GM19468 (cell line): ENCODE data around the gene COL4A2.
"Not testable (repeated sequence)": the region's sequence is repeated elsewhere in the genome, so short reads cannot be mapped to it uniquely, and the experiment has no call there.

ENCODE experiments used
- ATAC-seq: cut with Tn5 transposase; IDR thresholded peaks from one replicate; pipeline ENCODE4 v1.9.1; 2021; ENCODE audit warnings: mild to moderate bottlenecking, moderate library complexity, moderate number of reproducible peaks; ENCODE audit not compliant: unreplicated experiment; ENCODE audit errors: extremely low read depth

Gene COL4A2

GRCh38 chr13:110317496-110318195 lies 10.6 kb downstream of the COL4A2 start:
- ATAC-seq, result no peak

GRCh38 chr13:110318920-110319319 lies 11.8 kb downstream of the COL4A2 start:
- no peak for ATAC-seq

GRCh38 chr13:110319397-110319773 lies 12.3 kb downstream of the COL4A2 start:
- no peak for ATAC-seq

GRCh38 chr13:110319774-110320509 lies 12.9 kb downstream of the COL4A2 start:
- no peak for ATAC-seq

- no peak for ATAC-seq
Observed at GRCh38 chr13:110320645-110321044, 13.6 kb downstream of the COL4A2 start.

GRCh38 chr13:110321573-110321972 lies 14.5 kb downstream of the COL4A2 start:
- ATAC-seq, result not testable (repeated sequence)

- ATAC-seq, result no peak
Observed at GRCh38 chr13:110322126-110322827, 15.2 kb downstream of the COL4A2 start.

- ATAC-seq, result no peak
Observed at GRCh38 chr13:110322828-110323171, 15.7 kb downstream of the COL4A2 start.

- ATAC-seq, result no peak
Observed at GRCh38 chr13:110323172-110323891, 16.2 kb downstream of the COL4A2 start.

GRCh38 chr13:110324026-110324749 lies 17.1 kb downstream of the COL4A2 start:
- no peak for ATAC-seq

GRCh38 chr13:110326263-110326904 lies 19.3 kb downstream of the COL4A2 start:
- ATAC-seq, result no peak

- no peak for ATAC-seq
Observed at GRCh38 chr13:110327051-110327721, 20.1 kb downstream of the COL4A2 start.

- no peak for ATAC-seq
Observed at GRCh38 chr13:110328573-110328972, 21.5 kb downstream of the COL4A2 start.

- no peak for ATAC-seq
Observed at GRCh38 chr13:110329258-110329657, 22.2 kb downstream of the COL4A2 start.

- no peak for ATAC-seq
Observed at GRCh38 chr13:110329798-110330461, 22.8 kb downstream of the COL4A2 start.

- no peak for ATAC-seq
Observed at GRCh38 chr13:110330491-110331011, 23.5 kb downstream of the COL4A2 start.

- ATAC-seq, result no peak
Observed at GRCh38 chr13:110331362-110331761, 24.3 kb downstream of the COL4A2 start.

GRCh38 chr13:110332750-110333149 lies 25.7 kb downstream of the COL4A2 start:
- no peak for ATAC-seq
